Osteocyte (in vitro differentiated cells): Measurements from ENCODE around the gene TAPT1. TPM values are rescaled to one million over a fixed set of nuclear protein-coding genes. Genes with fewer than 3 reads are reported as not detected.

Source experiments
- DNase-seq: peaks from one replicate; pipeline ENCODE4 v3.0.0; 2021; ENCODE audit warnings: mixed read lengths; ENCODE audit not compliant: unreplicated experiment; ENCODE audit errors: extremely low spot score
- H3K27ac Mint-ChIP-seq: one replicate; pipeline ENCODE4 v1.8.0; 2021; ENCODE audit warnings: mild to moderate bottlenecking, mixed read lengths; ENCODE audit not compliant: unreplicated experiment
- H3K27me3 Mint-ChIP-seq: one replicate; pipeline ENCODE4 v1.8.0; 2021; ENCODE audit warnings: mixed read lengths; ENCODE audit not compliant: unreplicated experiment
- H3K36me3 Mint-ChIP-seq: one replicate; pipeline ENCODE4 v1.8.0; 2021; ENCODE audit warnings: mixed read lengths; ENCODE audit not compliant: unreplicated experiment
- H3K4me1 Mint-ChIP-seq: one replicate; pipeline ENCODE4 v1.8.0; 2021; ENCODE audit warnings: mixed read lengths; ENCODE audit not compliant: unreplicated experiment
- H3K4me3 Mint-ChIP-seq: one replicate; pipeline ENCODE4 v1.8.0; 2021; ENCODE audit warnings: mild to moderate bottlenecking, moderate library complexity, mixed read lengths; ENCODE audit not compliant: unreplicated experiment
- H3K9me3 Mint-ChIP-seq: one replicate; pipeline ENCODE4 v1.8.0; 2021; ENCODE audit warnings: mixed read lengths; ENCODE audit not compliant: unreplicated experiment
- CTCF ChIP-seq: fragments of 200-600 bp; sonication (generic); IDR thresholded peaks from 2 replicates; pipeline ENCODE4 v1.5.0; 2021; ENCODE audit warnings: antibody characterized with exemption, mild to moderate bottlenecking, moderate library complexity
- total RNA-seq: library from RNA; stranded (reverse); gene quantifications from 2 replicates; pipeline ENCODE4 v1.2.1, GENCODE V29; 2021

The TAPT1 gene
- total RNA-seq, 1 donor from 2014 or later: 31.7 TPM

GRCh38 chr4:16159286-16159685 lies 67.0 kb downstream of the TAPT1 start:
- H3K27ac Mint-ChIP-seq: no peak overlapping the region
- DNase-seq: no peak
- peaks cover 22% of the 10 kb centered on the region for H3K36me3 Mint-ChIP-seq
- H3K9me3 Mint-ChIP-seq: no peaks in the 10 kb centered on the region
- TF ChIP-seq CTCF: no peak
- no peaks in the 10 kb centered on the region for H3K27me3 Mint-ChIP-seq
- H3K4me1 Mint-ChIP-seq: peaks cover 16% of the 10 kb centered on the region
- H3K4me3 Mint-ChIP-seq: no peak overlapping the region

- H3K27ac Mint-ChIP-seq: no peak overlapping the region
- no peaks in the 10 kb centered on the region for H3K27me3 Mint-ChIP-seq
- no peak for TF ChIP-seq CTCF
- DNase-seq: no peak
- peaks cover 14% of the 10 kb centered on the region for H3K36me3 Mint-ChIP-seq
- H3K4me1 Mint-ChIP-seq: peaks cover 16% of the 10 kb centered on the region
- H3K4me3 Mint-ChIP-seq: no peak overlapping the region
- H3K9me3 Mint-ChIP-seq: no peaks in the 10 kb centered on the region
These were observed 67.8 kb downstream of the TAPT1 start for GRCh38 chr4:16158504-16158852.

DNA sequence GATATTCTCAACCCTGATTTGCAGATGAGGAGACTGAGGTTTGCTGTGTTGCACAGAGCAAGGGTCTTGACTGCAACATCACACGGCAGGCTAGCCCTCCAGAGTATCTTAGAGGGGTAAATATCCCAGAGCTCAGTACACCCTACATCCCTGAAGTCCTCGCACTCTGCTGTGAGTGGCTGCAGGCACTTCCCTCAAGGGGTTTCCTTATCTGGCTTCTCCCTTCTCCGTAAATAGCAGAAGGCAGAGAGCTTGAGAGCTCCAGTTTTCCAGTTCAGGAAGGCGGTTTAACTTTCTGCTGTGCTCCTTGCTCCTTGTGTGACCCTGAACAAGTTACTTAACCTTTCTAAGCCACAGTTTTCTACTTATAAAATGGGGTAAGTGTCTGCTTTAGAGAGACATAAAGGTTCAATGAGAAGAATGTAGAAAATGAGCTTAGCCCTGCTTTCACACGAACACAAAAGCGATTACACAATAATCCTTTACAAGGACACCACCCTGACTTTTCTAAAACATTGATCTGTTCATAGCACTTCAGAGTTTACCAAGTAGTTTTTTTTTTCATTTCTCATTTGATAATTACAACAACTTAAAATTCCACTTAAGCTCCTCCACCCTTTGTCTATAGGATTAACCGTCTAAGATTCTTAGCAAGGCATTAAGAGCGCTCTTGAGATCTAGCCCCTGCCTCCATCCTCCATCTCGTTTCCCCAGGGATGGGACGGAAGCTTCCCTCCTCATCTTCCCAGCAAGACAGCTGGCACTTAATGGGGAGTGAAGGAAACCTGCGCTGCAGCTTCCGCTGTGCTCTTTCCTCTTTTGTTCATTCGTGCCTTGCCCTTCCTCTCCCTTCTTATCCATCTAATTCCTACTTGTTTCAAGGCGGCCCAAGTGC lies 68.4 kb downstream of the TAPT1 start:
- Mint-ChIP-seq H3K9me3 (no peaks in the 10 kb centered on the region), H3K4me1 (peaks cover 16% of the 10 kb centered on the region), H3K4me3 (no peak overlapping the region), H3K27ac (no peak overlapping the region), H3K27me3 (no peaks in the 10 kb centered on the region), H3K36me3 (peaks cover 12% of the 10 kb centered on the region)
- TF ChIP-seq CTCF: no peak
- no peak for DNase-seq

DNA sequence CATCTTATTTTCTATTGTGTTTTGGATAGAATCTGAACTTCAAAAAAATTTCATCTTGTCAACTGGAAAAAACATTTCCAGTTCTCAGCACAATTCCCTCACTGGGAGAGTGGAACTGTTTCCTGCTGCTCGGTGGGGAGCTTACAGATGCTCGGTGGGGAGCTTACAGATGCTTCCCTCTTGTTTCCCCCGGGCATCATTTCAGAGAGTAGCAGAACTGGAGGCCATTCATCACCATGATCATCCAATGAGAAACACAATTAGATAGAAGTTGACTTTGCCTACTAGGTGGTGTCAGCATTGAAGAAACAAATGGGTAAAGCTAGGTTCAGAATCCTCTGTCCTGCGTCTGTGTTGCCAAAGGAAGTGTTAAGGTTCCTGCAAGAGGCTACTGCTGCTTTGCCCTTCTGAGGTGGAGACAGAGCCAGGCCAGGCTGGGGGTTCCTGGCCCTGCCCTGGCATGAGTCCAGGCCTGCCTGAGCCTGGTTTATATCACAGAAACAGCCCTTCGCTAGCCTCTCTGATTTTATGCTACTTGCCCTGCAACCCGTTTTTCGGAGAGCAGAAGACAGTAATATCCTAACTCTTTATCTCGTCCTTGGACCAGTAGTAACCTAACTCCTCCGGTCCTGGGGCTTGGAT lies 70.6 kb downstream of the TAPT1 start:
- Mint-ChIP-seq H3K27ac (no peak overlapping the region), H3K4me3 (no peak overlapping the region), H3K4me1 (peaks cover 16% of the 10 kb centered on the region), H3K36me3 (no peaks in the 10 kb centered on the region), H3K27me3 (peaks cover 4% of the 10 kb centered on the region), H3K9me3 (no peaks in the 10 kb centered on the region)
- DNase-seq: no peak
- TF ChIP-seq CTCF: no peak

- Mint-ChIP-seq H3K27ac (no peak overlapping the region), H3K36me3 (no peaks in the 10 kb centered on the region), H3K4me1 (peaks cover 16% of the 10 kb centered on the region), H3K27me3 (peaks cover 6% of the 10 kb centered on the region), H3K9me3 (no peaks in the 10 kb centered on the region), H3K4me3 (no peak overlapping the region)
- DNase-seq: no peak
- TF ChIP-seq CTCF: no peak
These were observed 71.8 kb downstream of the TAPT1 start for GRCh38 chr4:16154451-16154850.
